HG03045 (cell line): ENCODE data around the gene GJC1.
"Not testable (repeated sequence)": the region's sequence is repeated elsewhere in the genome, so short reads cannot be mapped to it uniquely, and the experiment has no call there.

Source experiments
- ATAC-seq: cut with Tn5 transposase; IDR thresholded peaks from one replicate; pipeline ENCODE4 v1.9.1; 2021; ENCODE audit warnings: mild to moderate bottlenecking, moderate library complexity; ENCODE audit not compliant: unreplicated experiment

Gene GJC1

DNA sequence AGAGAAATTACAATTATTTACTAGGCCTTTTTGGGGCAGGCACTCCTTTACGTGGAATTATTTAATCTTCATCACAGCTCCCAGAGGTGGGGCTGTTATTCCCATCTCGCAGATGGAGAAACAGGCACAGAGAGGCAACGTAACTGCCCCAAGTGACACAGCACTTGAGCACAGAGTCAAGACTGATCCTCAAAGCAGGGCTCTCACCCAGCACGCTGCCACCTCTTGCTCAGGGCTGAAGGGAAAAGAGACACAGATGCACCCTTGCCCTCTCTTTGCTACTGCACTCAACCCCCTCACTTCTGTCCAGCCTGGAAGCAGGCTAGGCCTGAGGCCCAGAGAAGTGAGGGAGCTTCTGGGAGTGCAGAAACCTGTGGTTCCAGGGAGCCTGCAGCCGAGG, 66.9 kb downstream of the GJC1 start:
- no peak for ATAC-seq

DNA sequence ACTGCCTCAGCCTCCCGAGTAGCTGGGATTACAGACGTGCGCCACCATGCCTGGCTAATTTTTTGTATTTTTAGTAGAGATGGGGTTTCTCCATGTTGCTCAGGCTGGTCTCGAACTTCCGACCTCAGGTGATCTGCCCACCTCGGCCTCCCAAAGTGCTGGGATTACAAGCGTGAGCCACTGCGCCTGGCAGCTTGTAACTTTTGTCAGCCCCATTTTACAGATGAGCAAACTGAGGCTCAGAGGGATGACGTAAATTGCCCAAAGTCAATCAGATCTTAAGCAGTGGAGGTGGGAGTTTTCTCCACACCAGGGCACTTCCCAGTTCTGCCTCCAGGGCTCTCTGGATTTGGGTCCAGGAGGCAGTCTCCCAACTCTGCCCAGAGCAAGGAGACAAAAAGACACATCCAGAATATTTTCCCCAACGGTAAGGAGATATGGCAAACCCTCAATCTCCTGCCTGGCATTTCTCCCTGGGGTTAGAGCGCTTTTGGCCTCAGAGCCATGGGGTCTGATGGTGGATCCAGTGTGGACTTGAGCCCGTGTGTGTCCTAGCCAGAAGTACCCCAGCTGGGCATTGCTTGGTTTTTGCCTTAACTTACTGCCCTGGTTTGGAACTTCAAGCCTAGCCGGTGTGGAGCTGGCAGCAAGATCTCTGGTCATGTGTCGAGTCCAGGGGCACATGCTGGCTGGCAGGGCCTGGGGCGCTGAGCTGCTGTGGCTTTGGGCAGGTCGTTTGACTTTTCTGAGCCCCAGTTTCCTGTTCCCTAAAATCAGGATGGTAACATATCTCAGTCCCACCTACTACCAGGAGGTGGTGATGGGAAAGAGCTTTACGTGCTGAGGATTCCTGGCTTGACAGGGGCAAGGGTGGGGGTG, 67.9 kb downstream of the GJC1 start:
- no peak for ATAC-seq

DNA sequence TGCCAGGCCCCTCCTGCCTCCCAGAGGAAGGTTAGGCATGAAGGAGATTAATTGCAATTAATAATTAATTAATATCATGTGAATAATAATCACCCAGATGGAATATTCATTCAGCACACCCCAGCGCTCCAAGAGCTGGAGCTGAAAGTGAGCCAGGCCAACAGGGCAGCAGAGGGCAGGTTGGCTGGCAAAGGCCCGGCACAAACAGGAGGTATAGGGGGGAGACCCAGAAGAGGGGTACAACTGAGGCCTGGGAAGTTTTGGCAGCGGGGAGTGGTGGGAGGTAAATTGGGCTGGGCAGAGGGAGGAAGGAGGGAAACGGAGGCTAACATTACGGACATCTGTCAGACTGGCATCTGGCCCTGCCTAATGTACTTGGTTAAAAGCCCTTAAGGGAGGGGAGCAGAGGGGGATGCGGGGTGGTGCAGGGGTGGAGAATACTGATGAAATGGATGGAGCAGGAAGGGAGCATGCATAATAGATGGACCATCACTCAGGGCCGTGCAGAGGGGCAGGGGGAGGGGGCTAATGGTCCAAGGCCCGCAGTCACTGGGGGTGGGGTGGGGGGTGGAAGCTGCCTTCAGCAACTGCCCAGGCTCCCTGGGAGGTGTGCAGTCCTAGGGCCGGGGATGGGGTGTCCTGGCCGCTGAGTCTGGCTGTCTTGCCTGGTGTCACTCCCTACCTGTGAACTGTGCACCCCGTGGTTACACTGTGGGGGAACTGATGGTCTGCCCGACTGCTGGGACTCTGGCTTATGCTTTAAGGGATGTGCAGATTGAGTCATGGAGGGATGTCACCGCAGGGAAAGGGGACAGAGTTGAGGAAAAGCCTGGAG, 69.4 kb downstream of the GJC1 start:
- ATAC-seq = no peak

DNA sequence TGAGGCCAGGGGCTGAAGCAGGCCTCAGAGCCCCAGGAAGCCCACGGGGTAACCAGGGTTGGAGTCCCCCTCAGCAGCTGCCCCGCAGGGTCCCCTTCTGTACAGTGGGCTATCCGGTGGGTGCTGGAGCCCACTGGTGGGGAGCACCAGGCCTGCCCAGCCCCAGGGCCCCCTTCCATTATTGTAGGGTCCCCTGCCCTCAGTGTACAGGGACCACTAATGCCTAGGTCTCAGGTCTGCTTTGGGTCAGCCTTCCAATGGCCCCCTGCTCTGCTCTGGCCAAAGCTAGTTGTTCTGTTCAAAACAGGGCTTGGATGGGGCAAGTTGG, 70.2 kb downstream of the GJC1 start:
- ATAC-seq = no peak

DNA sequence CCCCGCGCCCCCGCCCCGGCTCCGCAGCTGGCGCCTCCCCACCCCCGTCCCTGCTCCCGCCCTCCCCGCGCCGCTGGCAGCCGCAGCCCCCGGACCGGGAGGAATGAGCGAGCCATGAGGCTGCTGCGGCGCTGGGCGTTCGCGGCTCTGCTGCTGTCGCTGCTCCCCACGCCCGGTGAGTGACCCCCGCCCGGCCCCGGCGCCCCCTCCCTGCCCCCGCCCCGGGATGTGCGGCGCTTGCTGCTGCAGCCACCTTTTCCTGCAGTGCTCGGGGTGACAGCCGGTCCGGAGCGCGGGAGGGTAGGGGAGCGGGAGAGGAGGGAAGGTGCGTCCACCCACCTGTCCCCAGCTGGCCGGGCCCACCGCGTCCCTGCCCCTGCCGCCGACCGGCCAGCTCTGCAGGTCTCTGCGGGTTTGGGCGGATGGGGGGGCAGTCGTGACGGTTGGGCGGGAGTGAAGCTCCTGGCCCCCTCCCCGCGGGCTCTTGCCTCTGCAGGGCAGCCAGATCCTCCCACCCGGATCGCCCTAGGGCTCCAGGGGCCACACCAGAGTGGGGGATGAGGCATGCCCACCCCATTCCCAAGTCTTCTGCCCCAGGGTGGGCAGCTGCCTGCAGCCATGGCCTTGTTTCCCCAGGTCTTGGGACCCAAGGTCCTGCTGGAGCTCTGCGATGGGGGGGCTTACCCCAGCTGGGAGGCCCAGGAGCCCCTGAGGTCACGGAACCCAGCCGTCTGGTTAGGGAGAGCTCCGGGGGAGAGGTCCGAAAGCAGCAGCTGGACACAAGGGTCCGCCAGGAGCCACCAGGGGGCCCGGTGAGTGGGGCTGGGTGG, 70.8 kb downstream of the GJC1 start:
- ATAC-seq = no peak

DNA sequence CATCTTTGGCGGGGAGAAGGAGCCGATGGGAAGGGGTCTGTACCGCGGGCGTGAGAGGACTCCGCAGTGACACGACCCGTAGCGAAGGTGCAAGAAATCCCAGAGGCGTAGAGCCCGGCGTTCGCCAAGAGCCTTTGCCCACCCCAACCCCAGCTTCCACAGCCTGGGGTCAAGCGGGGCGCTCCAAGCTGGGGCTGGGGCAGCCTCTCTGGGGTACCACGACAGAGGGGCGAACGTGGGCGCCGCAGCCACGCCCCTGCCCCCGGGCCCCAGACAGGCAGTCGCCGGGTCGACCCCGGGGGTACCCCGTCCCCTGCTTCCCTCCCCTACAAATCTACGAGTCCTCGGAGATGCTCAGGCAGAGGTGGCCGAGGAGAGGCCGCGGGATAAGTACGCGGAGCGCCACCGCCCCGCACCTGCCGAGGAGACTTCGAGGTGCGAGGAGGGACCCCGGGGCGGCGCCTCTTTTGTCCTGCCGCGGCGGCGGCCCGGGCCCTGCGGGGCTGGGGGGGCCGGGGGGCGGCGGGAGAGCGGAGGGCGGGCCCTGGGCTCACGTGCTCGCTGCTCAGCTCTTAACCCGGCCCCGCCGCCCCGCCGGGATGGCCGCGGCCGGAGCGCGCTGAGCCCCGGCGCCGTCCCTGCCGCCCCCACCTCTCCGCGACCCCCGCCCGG, 71.5 kb downstream of the GJC1 start, which contains the start of gene ADAM11:
Gene ADAM11, plus strand, starts transcription at position 575 of the 672 bp plus-strand sequence. CDS start 212 bp downstream, outside the sequence.
- no peak for ATAC-seq

- ATAC-seq = no peak
These were observed 72.1 kb downstream of the GJC1 start for GRCh38 chr17:44757918-44758413.

DNA sequence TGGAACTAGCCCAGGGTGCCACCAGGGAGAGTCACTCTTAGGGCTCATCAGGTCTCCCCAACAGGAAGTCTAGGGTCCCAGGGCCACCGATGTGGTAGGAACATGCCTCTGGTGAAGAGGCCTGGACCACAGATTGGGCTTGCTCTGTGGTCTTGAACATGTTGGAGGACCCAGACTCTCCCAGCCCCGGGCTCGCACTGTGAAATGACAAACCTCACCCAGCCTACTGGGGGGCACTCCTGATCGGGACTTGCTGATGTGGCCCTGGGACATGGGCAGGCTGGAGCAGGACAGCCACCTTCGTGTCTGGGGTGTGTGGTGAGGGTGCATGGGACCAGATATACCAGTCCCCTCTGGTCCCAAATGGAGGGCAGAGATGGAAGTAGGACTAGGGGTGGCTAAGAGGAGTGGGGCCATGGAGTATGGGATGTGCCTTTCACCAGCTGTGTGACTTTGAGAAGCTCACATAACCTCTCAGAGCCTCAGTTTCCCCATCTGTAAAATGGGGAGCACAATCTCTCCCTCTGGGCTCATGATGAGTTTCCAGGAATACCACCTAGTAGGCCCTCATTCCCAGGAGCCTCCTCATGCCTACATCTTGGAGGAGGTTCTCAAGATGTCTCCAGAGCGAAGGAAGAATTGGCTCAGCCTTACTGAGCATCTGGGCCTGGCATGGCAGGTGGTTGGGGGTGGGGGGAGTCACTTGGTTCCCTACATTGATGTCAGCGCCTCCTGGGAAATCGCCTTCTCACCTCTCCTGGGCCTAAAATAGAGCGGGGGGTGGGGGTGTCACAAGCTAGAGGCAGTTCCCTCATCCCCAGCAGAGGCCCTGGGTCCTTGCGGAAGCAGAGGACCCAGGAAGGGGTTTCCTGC, 72.8 kb downstream of the GJC1 start:
- no peak for ATAC-seq

DNA sequence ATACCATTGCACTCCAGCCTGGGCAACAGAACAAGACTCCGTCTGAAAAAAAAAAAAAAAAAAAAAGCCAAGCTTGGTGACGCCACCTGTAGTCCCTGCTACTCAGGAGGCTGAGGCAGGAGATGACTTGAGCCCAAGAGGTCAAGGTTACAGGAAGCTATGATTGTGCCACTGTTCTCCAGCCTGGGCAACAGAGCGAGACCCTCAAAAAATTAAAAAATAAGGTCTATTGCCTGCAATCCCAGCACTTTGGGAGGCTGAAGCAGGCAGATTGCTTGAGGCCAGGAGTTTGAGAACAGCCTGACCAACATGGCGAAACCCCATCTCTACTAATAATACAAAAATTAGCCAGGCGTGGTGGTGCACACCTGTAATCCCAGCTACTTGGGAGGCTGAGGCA, 74.9 kb downstream of the GJC1 start:
- ATAC-seq = not testable (repeated sequence)

GRCh38 chr17:44754276-44754675, 75.8 kb downstream of the GJC1 start:
- ATAC-seq = no peak

GRCh38 chr17:44752953-44753861, 76.9 kb downstream of the GJC1 start:
- no peak for ATAC-seq

GRCh38 chr17:44751806-44752205, 78.3 kb downstream of the GJC1 start:
- no peak for ATAC-seq

DNA sequence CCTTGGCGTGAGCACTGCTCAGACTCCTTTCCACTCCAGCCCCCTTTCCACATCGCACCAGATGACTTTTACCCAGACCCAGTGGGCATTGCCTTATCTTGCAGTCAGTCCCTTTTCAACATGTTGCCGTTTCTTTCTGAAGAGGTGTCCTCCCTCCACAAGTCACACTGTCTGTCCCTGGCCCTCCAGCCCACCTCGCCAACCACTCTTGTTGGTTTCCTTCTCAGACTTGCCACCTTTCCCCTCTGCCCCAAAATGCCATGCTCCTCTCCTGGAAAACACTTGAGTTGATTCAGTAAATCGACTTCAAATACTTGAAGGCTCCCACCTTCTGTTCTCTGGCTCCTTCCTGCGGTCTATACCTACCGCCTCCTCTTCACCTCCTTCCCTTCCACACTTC, 78.8 kb downstream of the GJC1 start:
- ATAC-seq = no peak

GRCh38 chr17:44749980-44750318, 80.1 kb downstream of the GJC1 start:
- ATAC-seq = no peak

GRCh38 chr17:44749076-44749979, 80.8 kb downstream of the GJC1 start:
- no peak for ATAC-seq
